K562 (cell line): ENCODE results near the gene AKR1A1. TPM values are rescaled to one million over a fixed set of nuclear protein-coding genes. Genes with fewer than 3 reads are reported as not detected.

Source experiments
- MGA ChIP-seq: fragments of 450-650 bp; IDR thresholded peaks from 2 replicates; pipeline ENCODE4 v1.6.1; 2016; ENCODE audit warnings: mild to moderate bottlenecking, moderate library complexity
- RHOXF2B ChIP-seq: fragments of 250-450 bp; sonication (Bioruptor Pico); conservative IDR thresholded peaks from 2 replicates; pipeline ENCODE4 v1.5.1; 2021
- polyA plus RNA-seq, 8 experiments: library from polyadenylated mRNA; depleted of rRNA in 4 of 8; stranded (reverse) in 5 of 8; unstranded in 3 of 8; fragments of >200 nt; fragmentation: Nextera tagmentation in 2 of 8; fragmentation: Illumina TruSeq in 1 of 8; extraction: Ambion mirVana in 2 of 8; extraction: Trizol in 1 of 8; gene quantifications; 2 replicates each; pipeline versions ENCODE4 v1.2.1 to v1.2.3, GENCODE V29; 2011 to 2014; ENCODE audit warnings: inconsistent platforms in 1 of 8, missing spikeins in 1 of 8
- total RNA-seq, 7 experiments: library from RNA; depleted of rRNA in 6 of 7; stranded (reverse); fragments of >200 nt in 6 of 7; fragmentation: Illumina TruSeq in 2 of 7; extraction: Trizol in 2 of 7; gene quantifications; 2 replicates each; pipeline versions ENCODE4 v1.2.1 to v1.2.3, GENCODE V29; 2011 to 2021; ENCODE audit warnings: low replicate concordance in 1 of 7

The AKR1A1 gene
- total and polyA plus RNA-seq, 9 of the 15 experiments (the other 6 are each of a cell fraction or from before 2014, with no cell fraction given), result 68.6 to 211 (median 132) TPM

- TF ChIP-seq MGA, result no peak
- TF ChIP-seq RHOXF2B (CRISPR knock-in tag), result no peak
These were observed 42.7 kb upstream of the AKR1A1 start (continued) for GRCh38 chr1:45507893-45508292.
